Caco-2 (cell line): ENCODE measurements around the gene HASPIN. TPM values are rescaled to one million over a fixed set of nuclear protein-coding genes. Genes with fewer than 3 reads are reported as not detected.

ENCODE experiments used
- BruUV-seq: library from RNA; stranded (reverse); fragments of 400-500 nt; replicated peaks from 2 replicates; lab custom pipeline; 2021; lab: Mats Ljungman, UMichigan
- CTCF ChIA-PET: fragments of 300-600 bp; sonication (Branson Sonifier 250); formaldehyde crosslinking; loops from one replicate; lab custom pipeline; 2022; ENCODE audit warnings: antibody characterized with exemption; lab: Charles Lee
- POLR2A ChIA-PET: fragments of 300-600 bp; sonication (Branson Sonifier 250); formaldehyde crosslinking; loops from one replicate; lab custom pipeline; 2022; ENCODE audit warnings: antibody characterized with exemption; lab: Charles Lee
- DNase-seq, 2 experiments: peaks; one replicate each; pipeline versions ENCODE4 v3.0.0 to v3.0.0-alpha.2; 2020 to 2022
- H3K27me3 ChIP-seq: replicated peaks from 2 replicates; pipeline ENCODE4 v1.6.0; 2011; ENCODE audit warnings: low read length; ENCODE audit not compliant: control insufficient read depth, insufficient read depth
- H3K36me3 ChIP-seq: 2 replicates; pipeline ENCODE4 v1.5.1; 2011; ENCODE audit warnings: low read length; ENCODE audit not compliant: control insufficient read depth, insufficient read depth
- H3K4me1 ChIP-seq: fragments of 250-450 bp; sonication (Bioruptor Pico); 2 replicates; pipeline ENCODE4 v1.5.1; 2020; ENCODE audit warnings: mild to moderate bottlenecking
- H3K4me3 ChIP-seq: 2 replicates; pipeline ENCODE4 v1.5.1; 2011; ENCODE audit warnings: low read depth, mild to moderate bottlenecking, control low read depth, low read length
- H3K9me3 ChIP-seq: fragments of 250-450 bp; sonication (Bioruptor Pico); 2 replicates; pipeline ENCODE4 v1.5.1; 2020; ENCODE audit warnings: mild to moderate bottlenecking, moderate library complexity
- H3K27ac Mint-ChIP-seq: one replicate; pipeline ENCODE4 v1.8.0; 2022; ENCODE audit warnings: mixed read lengths; ENCODE audit not compliant: unreplicated experiment
- H3K27me3 Mint-ChIP-seq: one replicate; pipeline ENCODE4 v1.8.0; 2022; ENCODE audit warnings: mixed read lengths; ENCODE audit not compliant: insufficient read depth, unreplicated experiment
- H3K36me3 Mint-ChIP-seq: one replicate; pipeline ENCODE4 v1.8.0; 2022; ENCODE audit warnings: mild to moderate bottlenecking, mixed read lengths; ENCODE audit not compliant: insufficient read depth, unreplicated experiment
- H3K4me1 Mint-ChIP-seq: one replicate; pipeline ENCODE4 v1.8.0; 2022; ENCODE audit warnings: low read depth, mixed read lengths; ENCODE audit not compliant: unreplicated experiment
- H3K4me3 Mint-ChIP-seq: one replicate; pipeline ENCODE4 v1.8.0; 2022; ENCODE audit warnings: mild to moderate bottlenecking, moderate library complexity, mixed read lengths; ENCODE audit not compliant: unreplicated experiment
- H3K9me3 Mint-ChIP-seq: one replicate; pipeline ENCODE4 v1.8.0; 2022; ENCODE audit warnings: mixed read lengths; ENCODE audit not compliant: unreplicated experiment
- CTCF ChIP-seq, 2 experiments: fragments of 200-600 bp in 1 of 2; IDR thresholded peaks; 1 replicate in 1 of 2; 2 replicates in 1 of 2; pipeline versions ENCODE4 v1.5.1 to v1.8.0; 2011 to 2022; ENCODE audit warnings: antibody characterized with exemption in 1 of 2, control low read depth in 1 of 2, inconsistent platforms in 1 of 2, low read depth in 1 of 2, low read length in 1 of 2, mild to moderate bottlenecking in 1 of 2, moderate library complexity in 1 of 2; ENCODE audit not compliant: insufficient read depth in 1 of 2, severe bottlenecking in 1 of 2, unreplicated experiment in 1 of 2
- intact Hi-C: fragments of 100-400 bp; cut with micrococcal nuclease; formaldehyde crosslinking; loops from one replicate; pipeline ENCODE4 v1.10.0; 2022; ENCODE audit not compliant: unreplicated experiment
- total RNA-seq: library from RNA; stranded (reverse); gene quantifications from 2 replicates; pipeline ENCODE4 v1.2.3, GENCODE V29; 2022

The HASPIN gene
- total RNA-seq, 1 experiment from 2014 or later: 9.5 TPM

GRCh38 chr17:3685174-3685573 lies 38.5 kb upstream of the HASPIN start:
- no peak overlapping the region for H3K27ac Mint-ChIP-seq
- Histone ChIP-seq H3K4me1 (no peaks in the 10 kb centered on the region), H3K9me3 (no peaks in the 10 kb centered on the region), H3K4me3 (no peak overlapping the region), H3K27me3 (no peaks in the 10 kb centered on the region), H3K36me3 (no peaks in the 10 kb centered on the region)
- no peak for TF ChIP-seq CTCF (IDR thresholded peaks at IDR 0.05; ENCODE audit: insufficient read depth in 1 of 2, low read depth in 1 of 2, low read length in 1 of 2, severe bottlenecking in 1 of 2, unreplicated experiment in 1 of 2)
- no peaks in the 10 kb centered on the region for H3K4me1 Mint-ChIP-seq
- POLR2A ChIA-PET: no interaction called here
- BruUV-seq: no TSS peak
- CTCF ChIA-PET: no interaction called here
- no peaks in the 10 kb centered on the region for H3K36me3 Mint-ChIP-seq
- DNase-seq: no peak
- H3K9me3 Mint-ChIP-seq: no peaks in the 10 kb centered on the region
- intact Hi-C loops: no loop called here
- H3K4me3 Mint-ChIP-seq: no peak overlapping the region
- H3K27me3 Mint-ChIP-seq: no peaks in the 10 kb centered on the region

GRCh38 chr17:3688027-3688553 lies 35.6 kb upstream of the HASPIN start:
- intact Hi-C loops: no loop called here
- H3K4me1 ChIP-seq: no peaks in the 10 kb centered on the region
- DNase-seq: no peak
- no peaks in the 10 kb centered on the region for H3K27me3 ChIP-seq
- Mint-ChIP-seq H3K4me1 (no peaks in the 10 kb centered on the region), H3K27ac (no peak overlapping the region), H3K4me3 (no peak overlapping the region), H3K27me3 (no peaks in the 10 kb centered on the region), H3K9me3 (no peaks in the 10 kb centered on the region), H3K36me3 (no peaks in the 10 kb centered on the region)
- no peaks in the 10 kb centered on the region for H3K36me3 ChIP-seq
- no peak for TF ChIP-seq CTCF (IDR thresholded peaks at IDR 0.05; ENCODE audit: insufficient read depth in 1 of 2, low read depth in 1 of 2, low read length in 1 of 2, severe bottlenecking in 1 of 2, unreplicated experiment in 1 of 2)
- BruUV-seq: no TSS peak
- POLR2A ChIA-PET: no interaction called here
- CTCF ChIA-PET: no interaction called here
- H3K9me3 ChIP-seq: no peaks in the 10 kb centered on the region
- H3K4me3 ChIP-seq: no peak overlapping the region

GRCh38 chr17:3688852-3689261 lies 34.8 kb upstream of the HASPIN start:
- Histone ChIP-seq H3K36me3 (no peaks in the 10 kb centered on the region), H3K9me3 (no peaks in the 10 kb centered on the region), H3K4me3 (no peak overlapping the region), H3K27me3 (no peaks in the 10 kb centered on the region), H3K4me1 (no peaks in the 10 kb centered on the region)
- ChIA-PET CTCF (no interaction called here), POLR2A (no interaction called here)
- intact Hi-C loops: no loop called here
- Mint-ChIP-seq H3K9me3 (no peaks in the 10 kb centered on the region), H3K27me3 (no peaks in the 10 kb centered on the region), H3K36me3 (no peaks in the 10 kb centered on the region), H3K4me3 (no peak overlapping the region), H3K4me1 (no peaks in the 10 kb centered on the region), H3K27ac (no peak overlapping the region)
- TF ChIP-seq CTCF (IDR thresholded peaks at IDR 0.05; ENCODE audit: insufficient read depth in 1 of 2, low read depth in 1 of 2, low read length in 1 of 2, severe bottlenecking in 1 of 2, unreplicated experiment in 1 of 2): no peak
- BruUV-seq: no TSS peak
- DNase-seq: no peak
